ENCODE results near the gene DAZL. TPM values are rescaled to one million over a fixed set of nuclear protein-coding genes. Genes with fewer than 3 reads are reported as not detected.

The DAZL gene
- polyA plus RNA-seq, 1 of the 3 experiments (the other 2 are of a cell fraction): not detected

DNA sequence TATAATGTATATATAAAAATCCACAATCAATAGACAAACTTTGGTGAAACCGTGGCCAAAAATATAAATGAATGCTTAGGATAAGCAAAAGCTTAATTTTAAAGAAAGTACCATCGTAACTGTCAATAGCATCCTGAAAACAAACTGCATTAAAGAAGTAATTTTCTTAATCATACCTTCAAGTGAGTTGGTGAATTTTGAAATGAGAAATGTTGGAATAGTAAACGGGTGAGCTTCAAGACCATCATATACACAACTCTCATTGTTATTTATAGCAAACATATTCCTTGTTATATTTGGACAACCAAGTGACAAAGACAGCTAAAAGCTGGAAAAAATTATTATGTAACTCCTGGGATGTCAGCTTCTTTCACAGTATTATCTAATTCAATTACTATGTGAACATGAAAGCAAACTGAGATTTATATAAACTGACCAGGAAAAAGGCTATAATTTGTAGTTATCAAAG, 3.7 kb downstream of the DAZL start (continued):
- TF ChIP-seq MEF2A (IDR thresholded peaks at IDR 0.05; ENCODE audit: borderline replicate concordance, low read depth) (no peak), TCF12 (IDR thresholded peaks at IDR 0.05) (no peak), POLR2AphosphoS5 (IDR thresholded peaks at IDR 0.05; ENCODE audit: low read depth, low read length) (no peak), FOXJ3 (CRISPR knock-in tag; IDR thresholded peaks at IDR 0.05) (no peak), EZH2phosphoT487 (IDR thresholded peaks at IDR 0.05; ENCODE audit: borderline replicate concordance, low read depth) (no peak), RXRA (IDR thresholded peaks at IDR 0.05; ENCODE audit: borderline replicate concordance, low read depth) (no peak), FOSL2 (IDR thresholded peaks at IDR 0.05; ENCODE audit: borderline replicate concordance, low read depth) (no peak)

DNA sequence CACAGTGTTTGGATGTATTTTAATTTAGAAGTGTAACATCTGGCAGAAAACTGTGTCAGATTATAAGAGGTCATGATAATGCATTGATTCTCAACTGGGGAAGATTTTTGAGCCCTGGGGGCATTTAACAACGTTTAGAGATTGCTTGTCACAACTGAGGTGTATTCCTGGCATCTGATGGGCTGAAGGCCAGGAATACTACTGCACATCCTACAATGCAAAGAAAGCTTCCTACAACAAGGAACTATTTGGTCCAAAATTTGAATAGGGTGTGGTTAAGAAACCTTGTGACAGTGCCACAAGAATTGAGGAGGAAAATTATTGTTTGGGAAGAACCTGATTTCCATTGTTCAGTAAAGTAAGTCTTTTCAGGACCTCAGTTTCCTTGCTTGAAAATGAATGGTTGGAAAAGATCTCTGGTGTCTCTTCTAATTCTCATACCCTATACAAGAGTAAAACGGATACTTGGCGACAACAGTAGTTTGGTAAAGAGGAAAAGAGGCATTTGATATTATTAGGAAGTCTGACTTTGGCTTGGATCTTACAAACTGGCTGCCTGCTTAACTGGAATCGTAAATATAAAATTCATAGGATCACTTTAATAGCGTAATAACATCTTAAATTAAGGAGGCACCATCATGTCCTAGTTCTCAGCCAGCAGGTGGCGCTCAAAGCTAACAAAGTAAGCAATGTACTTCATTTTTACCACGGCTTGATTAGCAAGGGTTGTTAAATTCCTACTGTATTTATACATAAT, 4.3 kb downstream of the DAZL start:
- no peak overlapping the region; a peak in 1 of 4 replicates for H3K4me3 ChIP-seq (ENCODE audit: low read depth in 2 of 2, low read length in 1 of 2)
- no peak overlapping the region for H3K9ac ChIP-seq
- no peaks in the 10 kb centered on the region for H3K36me3 ChIP-seq (replicated peaks in 1 of 2; ENCODE audit: control insufficient read depth in 1 of 2, insufficient read depth in 2 of 2, low read length in 1 of 2)
- no peaks in the 10 kb centered on the region; a peak in 1 of 4 replicates for H3K4me1 ChIP-seq (ENCODE audit: control insufficient read depth in 1 of 2, insufficient read depth in 2 of 2, low read depth in 1 of 2, low read length in 1 of 2)
- H3K79me2 ChIP-seq (ENCODE audit: insufficient read depth): no peaks in the 10 kb centered on the region
- DNase-seq: peak; percentile 67
- ChIA-PET POLR2A (no interaction called here), CTCF (interaction anchor here (0.6 to 3.6 kb wide), 59 partner anchors 8 to 1141 kb away, joined by 3 to 36 read pairs (median 4); partner anchors contain the start of genes DPH3, OXNAD1 and TBC1D5)
- H2AFZ ChIP-seq (ENCODE audit: low read depth): 0 out of 2 replicates have a peak overlapping the region, but pooled peaks have one; percentile 71
- WGBS (ENCODE audit: low lambda C conversion rate): 4% methylated on average over 7 of the region's 7 CpGs
- no peaks in the 10 kb centered on the region for H4K20me1 ChIP-seq (ENCODE audit: insufficient read depth)
- H3K9me3 ChIP-seq: no peaks in the 10 kb centered on the region
- H3K9me2 ChIP-seq: no peaks in the 10 kb centered on the region
- H3K27ac ChIP-seq (ENCODE audit: low read depth in 2 of 2, low read length in 1 of 2): no peak overlapping the region
- no peak overlapping the region for H3K4me2 ChIP-seq
- H3K27me3 ChIP-seq (ENCODE audit: insufficient read depth): no peaks in the 10 kb centered on the region
- TF ChIP-seq, protein P1, sequence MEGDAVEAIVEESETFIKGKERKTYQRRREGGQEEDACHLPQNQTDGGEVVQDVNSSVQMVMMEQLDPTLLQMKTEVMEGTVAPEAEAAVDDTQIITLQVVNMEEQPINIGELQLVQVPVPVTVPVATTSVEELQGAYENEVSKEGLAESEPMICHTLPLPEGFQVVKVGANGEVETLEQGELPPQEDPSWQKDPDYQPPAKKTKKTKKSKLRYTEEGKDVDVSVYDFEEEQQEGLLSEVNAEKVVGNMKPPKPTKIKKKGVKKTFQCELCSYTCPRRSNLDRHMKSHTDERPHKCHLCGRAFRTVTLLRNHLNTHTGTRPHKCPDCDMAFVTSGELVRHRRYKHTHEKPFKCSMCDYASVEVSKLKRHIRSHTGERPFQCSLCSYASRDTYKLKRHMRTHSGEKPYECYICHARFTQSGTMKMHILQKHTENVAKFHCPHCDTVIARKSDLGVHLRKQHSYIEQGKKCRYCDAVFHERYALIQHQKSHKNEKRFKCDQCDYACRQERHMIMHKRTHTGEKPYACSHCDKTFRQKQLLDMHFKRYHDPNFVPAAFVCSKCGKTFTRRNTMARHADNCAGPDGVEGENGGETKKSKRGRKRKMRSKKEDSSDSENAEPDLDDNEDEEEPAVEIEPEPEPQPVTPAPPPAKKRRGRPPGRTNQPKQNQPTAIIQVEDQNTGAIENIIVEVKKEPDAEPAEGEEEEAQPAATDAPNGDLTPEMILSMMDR (IDR thresholded peaks at IDR 0.05): peak; percentile 87
- TF ChIP-seq RAD21 (IDR thresholded peaks at IDR 0.05; ENCODE audit: low read length) (peak; percentile 95), SMC3 (IDR thresholded peaks at IDR 0.05; ENCODE audit: low read depth, low read length) (peak; percentile 87), TAF1 (IDR thresholded peaks at IDR 0.05; ENCODE audit: borderline replicate concordance, low read depth, low read length) (no peak)
- H3F3A ChIP-seq (replicated peaks; ENCODE audit: insufficient read depth): peaks cover 5% of the 10 kb centered on the region

DNA sequence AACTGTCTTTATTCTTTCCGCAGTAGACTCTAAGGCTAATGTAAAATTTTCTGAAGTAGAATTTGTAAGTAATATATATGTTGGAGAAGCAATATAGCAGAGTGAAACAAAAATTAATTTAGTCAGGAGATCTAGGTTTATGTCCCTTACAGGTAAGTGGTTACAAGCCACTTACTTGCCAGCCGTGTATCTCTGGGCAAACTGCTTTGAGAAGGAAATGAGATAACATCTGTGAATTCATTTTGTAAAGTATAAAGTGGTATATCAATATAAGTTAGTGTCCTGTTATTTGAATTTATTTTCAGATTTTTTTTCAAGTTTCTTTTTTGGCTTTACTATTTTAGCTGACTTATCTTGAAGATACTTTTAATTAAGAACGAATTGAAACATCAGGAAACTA, 5.5 kb downstream of the DAZL start:
- Histone ChIP-seq H4K20me1 (ENCODE audit: insufficient read depth) (no peaks in the 10 kb centered on the region), H3K9ac (no peak overlapping the region), H3K9me3 (no peaks in the 10 kb centered on the region), H3K4me3 (ENCODE audit: low read depth in 2 of 2, low read length in 1 of 2) (no peak overlapping the region), H3F3A (replicated peaks; ENCODE audit: insufficient read depth) (peaks cover 5% of the 10 kb centered on the region), H3K27ac (ENCODE audit: low read depth in 2 of 2, low read length in 1 of 2) (no peak overlapping the region), H3K27me3 (ENCODE audit: insufficient read depth) (no peaks in the 10 kb centered on the region), H2AFZ (ENCODE audit: low read depth) (no peak overlapping the region), H3K9me2 (no peaks in the 10 kb centered on the region), H3K4me2 (no peak overlapping the region), H3K79me2 (ENCODE audit: insufficient read depth) (no peaks in the 10 kb centered on the region), H3K36me3 (replicated peaks in 1 of 2; ENCODE audit: control insufficient read depth in 1 of 2, insufficient read depth in 2 of 2, low read length in 1 of 2) (no peaks in the 10 kb centered on the region), H3K4me1 (ENCODE audit: control insufficient read depth in 1 of 2, insufficient read depth in 2 of 2, low read depth in 1 of 2, low read length in 1 of 2) (no peaks in the 10 kb centered on the region; a peak in 1 of 4 replicates)
- POLR2A ChIA-PET: no interaction called here
- CTCF ChIA-PET: interaction anchor here (1.0 to 3.6 kb wide), 15 partner anchors 10 to 633 kb away, joined by 3 to 36 read pairs (median 5); no protein-coding TSS in a partner anchor
- WGBS (ENCODE audit: low lambda C conversion rate): 42% methylated on average over 3 of the region's 3 CpGs
- no peak for DNase-seq
- no peak for TF ChIP-seq GABPA (IDR thresholded peaks at IDR 0.05; ENCODE audit: low read depth)
- TF ChIP-seq, protein P2, sequence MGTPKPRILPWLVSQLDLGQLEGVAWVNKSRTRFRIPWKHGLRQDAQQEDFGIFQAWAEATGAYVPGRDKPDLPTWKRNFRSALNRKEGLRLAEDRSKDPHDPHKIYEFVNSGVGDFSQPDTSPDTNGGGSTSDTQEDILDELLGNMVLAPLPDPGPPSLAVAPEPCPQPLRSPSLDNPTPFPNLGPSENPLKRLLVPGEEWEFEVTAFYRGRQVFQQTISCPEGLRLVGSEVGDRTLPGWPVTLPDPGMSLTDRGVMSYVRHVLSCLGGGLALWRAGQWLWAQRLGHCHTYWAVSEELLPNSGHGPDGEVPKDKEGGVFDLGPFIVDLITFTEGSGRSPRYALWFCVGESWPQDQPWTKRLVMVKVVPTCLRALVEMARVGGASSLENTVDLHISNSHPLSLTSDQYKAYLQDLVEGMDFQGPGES (IDR thresholded peaks at IDR 0.05; ENCODE audit: low read depth, low read length): no peak
- TF ChIP-seq SMC3 (IDR thresholded peaks at IDR 0.05; ENCODE audit: low read depth, low read length): no peak
- no peak for TF ChIP-seq RAD21 (IDR thresholded peaks at IDR 0.05; ENCODE audit: low read length)
- no peak for TF ChIP-seq FOXM1 (IDR thresholded peaks at IDR 0.05; ENCODE audit: low read depth)
- no peak for TF ChIP-seq JUND (IDR thresholded peaks at IDR 0.05)
- TF ChIP-seq MEF2A (IDR thresholded peaks at IDR 0.05; ENCODE audit: borderline replicate concordance, low read depth): no peak
- TF ChIP-seq FOSL2 (IDR thresholded peaks at IDR 0.05; ENCODE audit: borderline replicate concordance, low read depth): no peak
- TF ChIP-seq, protein P3, sequence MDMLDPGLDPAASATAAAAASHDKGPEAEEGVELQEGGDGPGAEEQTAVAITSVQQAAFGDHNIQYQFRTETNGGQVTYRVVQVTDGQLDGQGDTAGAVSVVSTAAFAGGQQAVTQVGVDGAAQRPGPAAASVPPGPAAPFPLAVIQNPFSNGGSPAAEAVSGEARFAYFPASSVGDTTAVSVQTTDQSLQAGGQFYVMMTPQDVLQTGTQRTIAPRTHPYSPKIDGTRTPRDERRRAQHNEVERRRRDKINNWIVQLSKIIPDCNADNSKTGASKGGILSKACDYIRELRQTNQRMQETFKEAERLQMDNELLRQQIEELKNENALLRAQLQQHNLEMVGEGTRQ (IDR thresholded peaks at IDR 0.05; ENCODE audit: borderline replicate concordance, low read depth, low read length): no peak
- no peak for TF ChIP-seq RCOR1 (IDR thresholded peaks at IDR 0.05; ENCODE audit: low read length)
- TF ChIP-seq TCF12 (IDR thresholded peaks at IDR 0.05): no peak
- TF ChIP-seq POLR2AphosphoS5 (IDR thresholded peaks at IDR 0.05; ENCODE audit: low read depth, low read length): no peak
- TF ChIP-seq MXI1 (IDR thresholded peaks at IDR 0.05; ENCODE audit: low read depth, low read length): no peak

All from SK-N-SH (cell line).